Endothelial cell of umbilical vein (primary cell): Measurements from ENCODE around the gene CLSTN2. TPM values are rescaled to one million over a fixed set of nuclear protein-coding genes. Genes with fewer than 3 reads are reported as not detected.

ENCODE experiments used
- BruUV-seq: library from RNA; stranded (reverse); fragments of 400-500 nt; replicated peaks from 2 replicates; lab custom pipeline; 2021; lab: Mats Ljungman, UMichigan
- CTCF ChIA-PET: fragments of 300-600, 350-600 bp; sonication (Branson Sonifier 250); formaldehyde crosslinking; loops from one replicate; lab custom pipeline; 2021; ENCODE audit warnings: antibody characterized with exemption, inconsistent platforms; lab: Charles Lee
- POLR2A ChIA-PET: fragments of 300-600, 350-600 bp; sonication (Branson Sonifier 250); formaldehyde crosslinking; loops from one replicate; lab custom pipeline; 2021; ENCODE audit warnings: antibody characterized with exemption, inconsistent platforms; lab: Charles Lee
- DNase-seq: peaks from one replicate; pipeline ENCODE4 v3.0.0-alpha.2; 2011; ENCODE audit warnings: low read depth, low spot score
- FAIRE-seq: peaks from 2 replicates; lab custom pipeline; 2011; peaks lifted over from hg19 to GRCh38; lab: Jason Lieb, UNC
- H2AFZ ChIP-seq: 2 replicates; pipeline ENCODE4 v1.6.0; 2012; ENCODE audit warnings: low read depth, low read length, control low read depth, inconsistent platforms
- H3K27ac ChIP-seq: 2 replicates; pipeline ENCODE4 v1.5.1; 2011; ENCODE audit warnings: low read depth, mild to moderate bottlenecking, control low read depth, low read length, moderate library complexity; ENCODE audit not compliant: insufficient read depth
- H3K27me3 ChIP-seq, 2 experiments: 2 replicates each; pipeline versions ENCODE4 v1.6.0 to v1.6.1; 2011; ENCODE audit warnings: low read length in 2 of 2, mixed read lengths in 1 of 2; ENCODE audit not compliant: control insufficient read depth in 2 of 2, insufficient read depth in 2 of 2
- H3K36me3 ChIP-seq, 2 experiments: 2 replicates in 1 of 2; 3 replicates in 1 of 2; pipeline ENCODE4 v1.5.1; 2011; ENCODE audit warnings: low read length in 2 of 2, mild to moderate bottlenecking in 1 of 2, moderate library complexity in 1 of 2; ENCODE audit not compliant: control insufficient read depth in 2 of 2, insufficient read depth in 2 of 2; ENCODE audit errors: extremely low read depth in 1 of 2
- H3K4me1 ChIP-seq: 3 replicates; pipeline ENCODE4 v1.5.1; 2011; ENCODE audit warnings: mild to moderate bottlenecking, low read length; ENCODE audit not compliant: control insufficient read depth, insufficient read depth; ENCODE audit errors: extremely low read depth
- H3K4me2 ChIP-seq: 2 replicates; pipeline ENCODE4 v1.6.1; 2011; ENCODE audit warnings: low read length, control low read depth, mixed read lengths; ENCODE audit not compliant: insufficient read depth
- H3K4me3 ChIP-seq, 3 experiments: fragments of 200-600 bp in 1 of 3; sonication (generic), shearing (Covaris generic) in 1 of 3; replicated peaks in 1 of 3; 2 replicates each; pipeline ENCODE4 v1.5.1; 2011 to 2016; ENCODE audit warnings: control low read depth in 3 of 3, low read length in 3 of 3, mild to moderate bottlenecking in 2 of 3, inconsistent platforms in 1 of 3, low read depth in 1 of 3, moderate library complexity in 1 of 3; ENCODE audit not compliant: insufficient read depth in 1 of 3
- H3K79me2 ChIP-seq: 2 replicates; pipeline ENCODE4 v1.6.0; 2012; ENCODE audit warnings: low read length, inconsistent platforms; ENCODE audit not compliant: control insufficient read depth, insufficient read depth
- H3K9ac ChIP-seq: replicated peaks from 2 replicates; pipeline ENCODE3; 2011; ENCODE audit warnings: low read length, control low read depth; ENCODE audit not compliant: insufficient read depth; ENCODE audit errors: extremely low read depth
- H3K9me1 ChIP-seq: replicated peaks from 3 replicates; pipeline ENCODE4 v1.6.0; 2011; ENCODE audit warnings: mild to moderate bottlenecking, low read length; ENCODE audit not compliant: control insufficient read depth, insufficient read depth; ENCODE audit errors: extremely low read depth
- H3K9me3 ChIP-seq: replicated peaks from 2 replicates; pipeline ENCODE4 v1.5.1; 2012; ENCODE audit warnings: low read length, inconsistent platforms; ENCODE audit not compliant: control insufficient read depth, insufficient read depth
- H4K20me1 ChIP-seq: replicated peaks from 2 replicates; pipeline ENCODE3; 2011; ENCODE audit warnings: mild to moderate bottlenecking, low read length; ENCODE audit not compliant: control insufficient read depth, insufficient read depth; ENCODE audit errors: extremely low read depth
- EZH2 ChIP-seq: IDR thresholded peaks from 2 replicates; pipeline ENCODE4 v1.6.1; 2012; ENCODE audit warnings: borderline replicate concordance, low read depth, mild to moderate bottlenecking, moderate library complexity, low read length, inconsistent platforms; ENCODE audit not compliant: severe bottlenecking
- JUN ChIP-seq: IDR thresholded peaks from 2 replicates; pipeline ENCODE4 v1.6.1; 2011; ENCODE audit warnings: borderline replicate concordance, low read depth; ENCODE audit not compliant: insufficient read length, insufficient read depth
- POLR2A ChIP-seq: IDR thresholded peaks from 2 replicates; pipeline ENCODE4 v1.6.1; 2012; ENCODE audit warnings: low read depth, mild to moderate bottlenecking, control low read depth, low read length
- POLR2AphosphoS5 ChIP-seq: IDR thresholded peaks from 2 replicates; pipeline ENCODE4 v1.6.1; 2012; ENCODE audit warnings: low read depth, mild to moderate bottlenecking, control low read depth, low read length, moderate library complexity; ENCODE audit not compliant: insufficient read depth
- dilution Hi-C: fragments of 300-500 bp; cut with MboI; formaldehyde crosslinking; loops from one replicate; pipeline ENCODE4 v1.15.0; 2019; ENCODE audit warnings: low sequenced_read_pairs; ENCODE audit not compliant: extremely low pct_ligation_motif_present
- intact Hi-C: fragments of 100-400 bp; cut with micrococcal nuclease; formaldehyde crosslinking; loops from one replicate; pipeline ENCODE4 v1.10.0; 2022
- polyA plus RNA-seq, 4 experiments: library from polyadenylated mRNA; depleted of rRNA in 3 of 4; stranded (reverse) in 3 of 4; unstranded in 1 of 4; fragments of >200 nt; gene quantifications; 2 replicates each; pipeline versions ENCODE4 v1.2.1 to v1.2.3, GENCODE V29; 2011 to 2012; ENCODE audit warnings: missing spikeins in 1 of 4
- total RNA-seq: library from RNA; stranded (reverse); gene quantifications from 2 replicates; pipeline ENCODE4 v1.2.3, GENCODE V29; 2021
- TF ChIP-seq, protein P1 (sequence below): IDR thresholded peaks from 2 replicates; pipeline ENCODE4 v1.6.1; 2011; ENCODE audit not compliant: insufficient read depth, insufficient read length
- TF ChIP-seq, protein P2 (sequence below), 2 donors: IDR thresholded peaks; 1 replicate in 1 of 2; 2 replicates in 1 of 2; pipeline ENCODE4 v1.5.1; 2011; ENCODE audit warnings: low read length in 2 of 2, mild to moderate bottlenecking in 2 of 2, moderate library complexity in 2 of 2, control low read depth in 1 of 2, inconsistent platforms in 1 of 2, low read depth in 1 of 2; ENCODE audit not compliant: insufficient read depth in 1 of 2; ENCODE audit errors: extremely low read depth in 1 of 2

Gene CLSTN2
- total and polyA plus RNA-seq, 2 donors (not counting 3 experiments of a cell fraction or from before 2014, with no cell fraction given), result 0.26 to 0.38 TPM

DNA sequence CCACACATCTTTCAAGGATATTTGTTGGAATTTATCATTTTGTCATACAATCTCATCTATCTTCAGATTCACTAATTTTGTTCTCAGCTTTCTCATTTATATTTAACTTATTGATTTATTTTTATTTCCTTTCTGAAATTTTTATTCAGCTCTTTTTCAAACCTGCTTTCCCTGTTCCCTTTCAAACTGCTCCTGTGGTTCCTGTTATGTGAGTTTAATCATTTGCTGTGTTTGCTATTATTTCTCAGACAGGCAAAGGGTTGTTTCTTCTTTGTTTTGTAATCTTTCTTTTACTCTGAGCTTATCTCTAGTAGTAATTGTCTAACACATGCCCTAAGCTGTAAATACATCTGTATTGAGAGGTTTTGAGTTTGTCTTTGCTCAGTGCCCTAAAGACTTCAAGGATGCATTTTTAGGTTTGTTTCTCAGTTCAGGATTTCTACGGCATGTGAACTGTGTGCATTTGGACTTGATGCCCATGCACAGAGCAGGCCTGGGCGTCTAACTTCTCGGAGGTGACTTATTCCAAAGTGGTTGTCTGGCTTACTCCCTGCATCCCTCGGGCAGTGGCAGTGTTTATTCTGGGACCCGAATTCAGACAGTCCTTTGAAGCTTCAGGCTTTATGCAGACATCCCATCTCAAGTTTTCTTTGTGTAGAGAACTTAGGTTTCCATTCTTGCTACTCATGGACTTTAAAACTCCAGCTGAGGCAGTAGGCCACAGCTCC, 587.8 kb downstream of the CLSTN2 start:
- no peak overlapping the region for H3K27ac ChIP-seq
- FAIRE-seq, result no peak

More for the DNA sequence above, 587.8 kb downstream of the CLSTN2 start:
- Histone ChIP-seq H3K4me2 (no peak overlapping the region), H3K9me3 (no peaks in the 10 kb centered on the region), H3K9me1 (no peaks in the 10 kb centered on the region), H3K27me3 (no peaks in the 10 kb centered on the region), H3K4me3 (no peak overlapping the region), H3K4me1 (no peaks in the 10 kb centered on the region), H3K36me3 (no peaks in the 10 kb centered on the region), H4K20me1 (no peaks in the 10 kb centered on the region), H3K79me2 (no peaks in the 10 kb centered on the region), H3K9ac (no peak overlapping the region), H2AFZ (no peak overlapping the region)
- intact Hi-C loops (no loop called here), dilution Hi-C loops (no loop called here)
- no peak for DNase-seq
- CTCF ChIA-PET, result no interaction called here
- no TSS peak for BruUV-seq
- POLR2A ChIA-PET, result no interaction called here
- TF ChIP-seq, protein P1, sequence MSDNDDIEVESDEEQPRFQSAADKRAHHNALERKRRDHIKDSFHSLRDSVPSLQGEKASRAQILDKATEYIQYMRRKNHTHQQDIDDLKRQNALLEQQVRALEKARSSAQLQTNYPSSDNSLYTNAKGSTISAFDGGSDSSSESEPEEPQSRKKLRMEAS, result no peak
- TF ChIP-seq, protein P2, sequence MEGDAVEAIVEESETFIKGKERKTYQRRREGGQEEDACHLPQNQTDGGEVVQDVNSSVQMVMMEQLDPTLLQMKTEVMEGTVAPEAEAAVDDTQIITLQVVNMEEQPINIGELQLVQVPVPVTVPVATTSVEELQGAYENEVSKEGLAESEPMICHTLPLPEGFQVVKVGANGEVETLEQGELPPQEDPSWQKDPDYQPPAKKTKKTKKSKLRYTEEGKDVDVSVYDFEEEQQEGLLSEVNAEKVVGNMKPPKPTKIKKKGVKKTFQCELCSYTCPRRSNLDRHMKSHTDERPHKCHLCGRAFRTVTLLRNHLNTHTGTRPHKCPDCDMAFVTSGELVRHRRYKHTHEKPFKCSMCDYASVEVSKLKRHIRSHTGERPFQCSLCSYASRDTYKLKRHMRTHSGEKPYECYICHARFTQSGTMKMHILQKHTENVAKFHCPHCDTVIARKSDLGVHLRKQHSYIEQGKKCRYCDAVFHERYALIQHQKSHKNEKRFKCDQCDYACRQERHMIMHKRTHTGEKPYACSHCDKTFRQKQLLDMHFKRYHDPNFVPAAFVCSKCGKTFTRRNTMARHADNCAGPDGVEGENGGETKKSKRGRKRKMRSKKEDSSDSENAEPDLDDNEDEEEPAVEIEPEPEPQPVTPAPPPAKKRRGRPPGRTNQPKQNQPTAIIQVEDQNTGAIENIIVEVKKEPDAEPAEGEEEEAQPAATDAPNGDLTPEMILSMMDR (IDR thresholded peaks at IDR 0.05; ENCODE audit: extremely low read depth in 1 of 2, insufficient read depth in 1 of 2, low read depth in 1 of 2, low read length in 2 of 2), result no peak
- TF ChIP-seq EZH2 (no peak), JUN (no peak), POLR2A (no peak), POLR2AphosphoS5 (no peak)
